ENCODE measurements around the gene MOXD1. TPM values are rescaled to one million over a fixed set of nuclear protein-coding genes. Genes with fewer than 3 reads are reported as not detected.
"Not testable (repeated sequence)": the region's sequence is repeated elsewhere in the genome, so short reads cannot be mapped to it uniquely, and the experiment has no call there.

MOXD1 gene
- total RNA-seq, 1 donor from 2014 or later: 22.0 TPM

DNA sequence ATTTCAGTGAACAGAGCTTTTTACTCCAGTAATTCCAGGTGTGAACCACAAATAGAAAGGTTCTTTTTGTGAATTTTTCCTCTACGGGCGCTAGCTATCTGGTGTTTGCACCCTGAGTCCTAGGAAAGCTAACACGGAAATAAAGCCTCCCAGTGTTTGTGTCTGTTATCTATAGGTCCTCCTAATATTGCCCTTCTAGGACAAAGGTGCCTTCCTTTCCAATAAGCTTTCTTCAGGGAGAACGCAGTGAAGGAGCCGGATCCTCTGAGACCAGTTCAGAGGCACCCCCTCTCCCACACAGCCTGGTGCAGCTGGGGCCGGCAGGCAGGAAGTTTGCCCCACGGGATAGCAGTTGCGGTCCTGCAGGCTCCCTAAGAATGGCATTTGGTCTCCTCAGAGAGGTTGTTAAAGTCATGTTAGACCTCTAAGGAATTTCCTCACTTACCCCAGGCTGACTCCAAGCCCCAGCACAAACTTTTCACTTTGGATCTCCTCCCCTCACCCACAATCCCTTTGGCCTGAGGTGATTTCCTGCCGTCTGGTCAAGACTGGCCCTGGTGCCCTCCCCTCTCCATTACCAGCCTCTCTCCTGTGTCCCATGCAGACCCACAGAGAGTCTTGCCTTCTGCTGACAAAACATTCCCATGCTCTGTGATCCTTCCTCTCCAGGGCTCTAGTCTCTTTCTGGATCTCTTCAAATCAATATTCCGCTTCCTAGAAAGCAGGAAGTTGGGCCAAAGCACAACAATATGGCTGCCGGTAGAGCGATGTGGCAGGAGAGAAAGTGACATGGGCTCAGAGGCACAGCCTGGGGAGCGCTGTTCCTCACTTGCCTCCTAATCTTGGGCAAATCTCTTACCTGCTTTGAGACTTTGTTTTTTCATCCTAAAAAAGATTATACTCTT, 126.0 kb downstream of the MOXD1 start:
- no peak overlapping the region for H3K27ac Mint-ChIP-seq
- no peaks in the 10 kb centered on the region for H3K36me3 Mint-ChIP-seq
- H3K4me1 Mint-ChIP-seq (ENCODE audit: unreplicated experiment): peaks cover 14% of the 10 kb centered on the region
- H3K9me3 Mint-ChIP-seq: no peaks in the 10 kb centered on the region
- no peak for DNase-seq (ENCODE audit: extremely low spot score, unreplicated experiment)
- H3K4me3 Mint-ChIP-seq: no peak overlapping the region
- TF ChIP-seq, protein P1, sequence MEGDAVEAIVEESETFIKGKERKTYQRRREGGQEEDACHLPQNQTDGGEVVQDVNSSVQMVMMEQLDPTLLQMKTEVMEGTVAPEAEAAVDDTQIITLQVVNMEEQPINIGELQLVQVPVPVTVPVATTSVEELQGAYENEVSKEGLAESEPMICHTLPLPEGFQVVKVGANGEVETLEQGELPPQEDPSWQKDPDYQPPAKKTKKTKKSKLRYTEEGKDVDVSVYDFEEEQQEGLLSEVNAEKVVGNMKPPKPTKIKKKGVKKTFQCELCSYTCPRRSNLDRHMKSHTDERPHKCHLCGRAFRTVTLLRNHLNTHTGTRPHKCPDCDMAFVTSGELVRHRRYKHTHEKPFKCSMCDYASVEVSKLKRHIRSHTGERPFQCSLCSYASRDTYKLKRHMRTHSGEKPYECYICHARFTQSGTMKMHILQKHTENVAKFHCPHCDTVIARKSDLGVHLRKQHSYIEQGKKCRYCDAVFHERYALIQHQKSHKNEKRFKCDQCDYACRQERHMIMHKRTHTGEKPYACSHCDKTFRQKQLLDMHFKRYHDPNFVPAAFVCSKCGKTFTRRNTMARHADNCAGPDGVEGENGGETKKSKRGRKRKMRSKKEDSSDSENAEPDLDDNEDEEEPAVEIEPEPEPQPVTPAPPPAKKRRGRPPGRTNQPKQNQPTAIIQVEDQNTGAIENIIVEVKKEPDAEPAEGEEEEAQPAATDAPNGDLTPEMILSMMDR (conservative IDR thresholded peaks at IDR 0.05): no peak
- peaks cover 3% of the 10 kb centered on the region for H3K27me3 Mint-ChIP-seq

DNA sequence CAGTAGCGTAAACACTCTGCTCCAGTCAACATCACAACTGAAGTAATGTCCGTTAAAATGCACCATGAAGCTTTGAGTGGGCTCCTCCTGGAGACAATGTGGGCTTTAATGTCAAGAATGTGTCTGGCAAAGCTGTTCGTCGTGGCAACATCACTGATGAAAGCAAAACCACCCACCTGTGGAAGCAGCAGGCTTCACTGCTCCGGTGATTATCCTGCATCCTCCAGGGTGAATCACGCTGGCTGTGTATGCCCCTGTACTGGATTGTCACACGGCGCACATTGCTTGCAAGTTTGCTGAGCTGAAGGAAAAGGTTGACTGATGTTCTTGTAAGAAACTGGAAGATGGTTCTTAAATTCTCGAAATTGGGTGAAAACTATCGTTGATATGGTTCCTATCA, 128.5 kb downstream of the MOXD1 start:
- DNase-seq (ENCODE audit: extremely low spot score, unreplicated experiment): no peak
- Mint-ChIP-seq H3K4me3 (no peak overlapping the region), H3K4me1 (ENCODE audit: unreplicated experiment) (peaks cover 17% of the 10 kb centered on the region), H3K27ac (no peak overlapping the region), H3K9me3 (no peaks in the 10 kb centered on the region), H3K36me3 (no peaks in the 10 kb centered on the region), H3K27me3 (peaks cover 3% of the 10 kb centered on the region)
- TF ChIP-seq, protein P1 (conservative IDR thresholded peaks at IDR 0.05): no peak

DNA sequence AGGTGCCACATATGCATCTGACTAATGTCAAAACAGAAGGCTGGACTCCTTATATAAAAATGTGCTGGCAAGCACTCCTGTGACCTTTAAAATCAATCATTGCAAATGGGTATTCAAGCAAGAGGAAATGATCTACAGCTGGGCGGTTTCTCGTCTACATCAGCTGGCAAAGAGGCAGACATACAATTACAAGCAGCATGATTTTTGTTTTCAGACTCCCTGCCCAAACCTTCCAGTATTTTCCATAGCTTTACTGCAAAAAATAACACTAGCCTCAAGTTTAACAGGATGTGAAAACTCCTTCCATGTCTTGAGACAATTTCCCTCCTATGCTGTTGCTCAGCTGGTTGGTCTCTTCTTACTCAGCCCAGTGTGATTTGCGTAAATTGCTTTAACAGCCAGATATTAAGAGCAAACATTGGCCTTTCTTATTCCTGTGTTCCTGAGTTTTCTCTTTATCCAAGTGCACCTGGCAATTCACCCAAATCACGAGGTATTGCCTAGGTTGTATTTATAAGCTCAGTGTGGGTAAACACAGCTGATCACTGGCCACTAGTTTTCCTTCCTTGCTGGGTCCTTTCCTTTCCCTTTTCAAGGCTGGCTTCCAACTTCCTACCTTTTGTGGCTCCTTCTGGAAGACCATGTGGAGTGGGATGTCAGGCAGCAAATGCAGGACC, 130.4 kb downstream of the MOXD1 start:
- DNase-seq (ENCODE audit: extremely low spot score, unreplicated experiment): no peak
- H3K27me3 Mint-ChIP-seq: peaks cover 3% of the 10 kb centered on the region
- no peaks in the 10 kb centered on the region for H3K9me3 Mint-ChIP-seq
- no peak overlapping the region for H3K4me3 Mint-ChIP-seq
- TF ChIP-seq, protein P1 (conservative IDR thresholded peaks at IDR 0.05): no peak
- H3K4me1 Mint-ChIP-seq (ENCODE audit: unreplicated experiment): peaks cover 17% of the 10 kb centered on the region
- no peak overlapping the region for H3K27ac Mint-ChIP-seq
- H3K36me3 Mint-ChIP-seq: no peaks in the 10 kb centered on the region

DNA sequence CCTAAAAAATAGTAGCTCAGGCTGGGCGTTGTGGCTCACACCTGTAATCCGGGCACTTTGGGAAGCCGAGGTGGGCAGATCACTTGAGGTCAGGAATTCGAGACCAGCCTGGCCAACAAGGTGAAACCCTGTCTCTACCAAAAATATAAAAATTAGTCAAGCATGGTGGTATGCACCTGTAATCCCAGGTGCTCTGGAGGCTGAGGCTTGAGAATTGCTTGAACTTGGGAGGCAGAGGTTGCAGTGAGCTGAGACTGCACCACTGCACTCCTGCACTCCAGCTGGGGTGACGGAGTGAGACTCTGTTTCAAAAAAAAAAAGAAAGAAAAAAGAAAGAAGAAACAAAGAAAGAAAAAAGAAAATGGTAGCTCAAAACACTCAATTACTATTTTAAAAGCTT, 132.6 kb downstream of the MOXD1 start:
- H3K4me1 Mint-ChIP-seq (ENCODE audit: unreplicated experiment): peaks cover 13% of the 10 kb centered on the region
- DNase-seq (ENCODE audit: extremely low spot score, unreplicated experiment); H3K9me3 Mint-ChIP-seq; H3K36me3 Mint-ChIP-seq; H3K27ac Mint-ChIP-seq; H3K27me3 Mint-ChIP-seq; H3K4me3 Mint-ChIP-seq: not testable (repeated sequence)

DNA sequence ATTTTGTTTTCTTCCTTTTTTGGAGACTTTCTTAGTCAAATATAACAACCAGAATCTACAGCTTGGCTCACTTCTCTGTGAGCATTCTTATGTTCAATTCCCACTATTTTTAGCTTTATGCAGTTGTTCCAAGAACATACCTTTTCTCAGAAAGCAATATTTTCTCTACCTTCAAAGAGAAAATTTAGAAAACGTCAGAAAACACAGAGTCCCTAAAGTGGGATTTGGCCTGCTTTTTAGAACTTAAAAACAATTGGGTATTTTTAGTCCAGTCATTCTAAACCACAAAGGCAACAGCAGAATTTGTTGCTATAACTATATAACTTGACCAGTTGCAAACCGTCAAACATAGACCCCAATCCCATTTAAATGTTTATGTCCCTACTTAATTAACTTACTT, 133.1 kb downstream of the MOXD1 start:
- H3K36me3 Mint-ChIP-seq: no peaks in the 10 kb centered on the region
- no peak overlapping the region for H3K27ac Mint-ChIP-seq
- H3K4me1 Mint-ChIP-seq (ENCODE audit: unreplicated experiment): peaks cover 13% of the 10 kb centered on the region
- no peaks in the 10 kb centered on the region for H3K27me3 Mint-ChIP-seq
- no peaks in the 10 kb centered on the region for H3K9me3 Mint-ChIP-seq
- no peak overlapping the region for H3K4me3 Mint-ChIP-seq
- no peak for DNase-seq (ENCODE audit: extremely low spot score, unreplicated experiment)
- TF ChIP-seq, protein P1 (conservative IDR thresholded peaks at IDR 0.05): no peak
